GM21786 (cell line): Measurements from ENCODE around the gene RARG.
"Not testable (repeated sequence)": the region's sequence is repeated elsewhere in the genome, so short reads cannot be mapped to it uniquely, and the experiment has no call there.

Experiments
- ATAC-seq: cut with Tn5 transposase; IDR thresholded peaks from one replicate; pipeline ENCODE4 v1.9.1; 2021; ENCODE audit not compliant: unreplicated experiment

The RARG gene

DNA sequence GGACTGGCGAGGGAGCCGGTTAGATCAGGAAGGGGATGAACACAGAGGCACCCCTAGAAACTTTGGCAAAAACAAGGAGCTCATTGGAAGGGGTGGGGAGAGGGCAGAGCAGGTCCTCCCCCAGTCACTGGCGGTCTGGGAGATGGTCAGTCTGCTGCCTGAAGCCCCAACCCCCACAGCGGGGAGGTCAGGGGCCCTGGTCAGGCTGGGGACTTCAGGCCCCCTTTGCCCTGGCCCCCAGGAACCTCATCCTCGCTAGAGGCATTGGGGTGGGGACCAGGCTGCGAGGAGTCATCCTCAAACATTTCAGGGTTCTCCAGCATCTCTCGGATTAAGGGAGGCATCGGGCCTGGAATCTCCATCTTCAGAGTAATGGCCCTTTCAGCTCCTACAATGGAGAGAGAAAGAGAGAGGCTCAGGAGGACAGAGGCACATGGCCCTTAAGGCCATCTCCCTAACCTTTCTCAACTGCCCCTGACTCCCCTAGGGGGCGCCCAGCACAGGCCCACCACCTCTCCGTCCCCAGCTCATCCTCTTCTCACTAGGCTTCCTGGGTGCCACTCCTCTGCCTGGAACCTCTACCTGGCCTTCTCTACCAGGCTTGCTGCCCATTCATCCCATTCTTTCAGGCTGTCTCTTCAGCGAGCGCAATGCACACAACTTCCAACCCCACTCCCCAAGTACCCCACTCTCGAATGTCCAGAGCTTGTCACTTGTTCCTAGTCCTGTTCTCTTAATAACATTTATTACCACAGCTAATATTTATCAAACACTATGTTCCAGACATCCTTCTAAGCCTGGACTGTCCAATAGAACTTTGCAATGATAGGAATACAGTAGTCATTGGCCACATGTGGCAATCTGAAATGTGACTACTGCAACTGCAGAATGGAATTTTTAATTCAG, 20.3 kb downstream of the RARG start:
- no peak for ATAC-seq

DNA sequence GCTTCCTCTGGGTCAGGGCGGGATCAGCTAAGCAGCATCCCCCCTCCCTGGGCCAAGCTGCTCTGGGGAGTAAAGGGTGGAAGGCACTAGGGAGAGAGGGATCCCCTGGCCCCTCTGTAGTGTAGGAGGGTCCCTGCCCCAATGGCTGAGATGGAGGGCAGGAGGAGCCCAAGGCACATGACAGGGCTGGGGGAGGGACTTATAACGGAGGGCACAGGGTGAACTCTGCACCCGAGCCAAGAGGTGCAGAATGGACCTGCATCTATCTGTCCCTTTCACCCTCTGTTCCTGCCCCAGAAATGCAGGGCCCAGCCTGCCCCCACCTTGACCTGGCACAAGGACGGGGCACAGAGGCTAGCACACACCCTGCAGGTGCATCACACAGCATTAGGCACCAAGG, 21.2 kb downstream of the RARG start:
- no peak for ATAC-seq

GRCh38 chr12:53208877-53209463, 23.0 kb downstream of the RARG start:
- ATAC-seq, result no peak

GRCh38 chr12:53208435-53208834, 23.6 kb downstream of the RARG start:
- no peak for ATAC-seq

DNA sequence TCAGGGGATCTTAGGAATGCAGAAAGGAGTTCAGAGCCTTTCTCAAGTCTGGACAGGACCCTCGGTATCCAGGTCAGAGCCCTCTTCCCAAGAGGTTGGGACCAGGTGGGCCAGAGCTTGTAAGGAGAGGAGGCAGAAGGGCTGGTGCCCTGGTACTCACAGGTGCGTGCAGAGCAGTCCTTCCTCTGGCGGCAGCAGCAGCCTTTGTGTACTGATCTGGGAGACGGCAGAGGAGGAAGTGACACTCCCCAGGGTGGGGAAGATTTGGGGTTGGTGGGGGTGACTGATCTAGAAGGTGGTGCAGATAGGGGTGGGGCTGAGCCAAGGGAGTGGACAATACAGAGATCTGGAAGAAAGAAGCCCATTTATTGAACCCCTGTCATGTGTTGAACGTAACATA, 25.0 kb downstream of the RARG start, which contains the start of gene ITGB7:
ITGB7 (minus strand) TSS at position 210 of the 400 bp plus-strand sequence. CDS start 6,808 bp downstream, outside the sequence.
- peak; percentile 50 for ATAC-seq

DNA sequence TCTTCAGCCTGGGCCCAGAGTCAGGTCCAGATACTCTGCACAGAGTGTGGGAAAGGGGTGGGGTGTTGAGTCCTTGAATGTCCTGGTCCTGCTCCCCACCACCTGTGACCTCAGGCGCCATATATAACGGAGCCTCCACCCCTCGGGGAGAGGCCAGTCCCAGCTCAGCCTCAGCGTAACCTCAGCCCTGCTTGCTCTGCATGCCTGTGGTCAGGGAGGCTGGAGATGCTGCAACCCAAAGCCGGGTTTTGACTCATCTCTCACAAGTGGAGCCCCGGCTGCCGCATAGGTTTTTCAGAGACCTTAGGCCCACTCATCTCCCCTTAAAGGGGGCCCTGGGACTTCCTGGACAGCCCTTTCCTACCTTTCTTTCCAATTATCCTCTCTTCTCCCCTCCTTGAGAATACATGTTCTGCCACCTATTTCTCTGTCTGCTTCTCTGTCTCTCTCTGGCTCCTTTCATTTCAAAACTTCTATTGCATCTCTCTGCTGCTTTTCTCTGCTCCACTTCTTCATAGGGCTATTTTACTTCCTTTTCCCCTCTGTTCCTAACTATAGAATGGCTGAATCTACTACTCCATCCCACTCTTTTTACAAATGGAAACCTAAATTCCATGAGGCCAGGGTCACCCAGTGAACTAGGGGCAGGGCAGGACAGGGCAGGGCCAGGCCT, 26.1 kb downstream of the RARG start:
- ATAC-seq, result peak; percentile 53

DNA sequence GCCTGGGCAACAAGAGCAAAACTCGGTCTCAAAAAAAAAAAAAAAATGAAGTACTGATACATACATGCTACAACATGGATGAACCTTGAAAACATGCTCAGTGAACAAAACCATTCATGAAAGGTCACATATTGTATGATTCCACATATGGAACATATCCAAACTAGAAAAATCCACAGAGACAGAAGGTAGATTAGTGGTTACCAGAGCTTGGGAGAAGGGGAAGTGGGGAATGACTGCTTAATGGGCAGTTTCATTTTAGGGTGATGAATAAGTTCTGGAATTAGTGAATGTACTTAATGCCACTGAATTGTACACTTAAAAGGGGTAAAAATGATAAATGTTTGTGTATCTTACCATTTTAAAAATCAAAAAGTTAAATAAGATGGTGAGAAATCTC, 27.7 kb downstream of the RARG start:
- ATAC-seq, result no peak

- ATAC-seq, result not testable (repeated sequence)
These were observed 29.7 kb downstream of the RARG start for GRCh38 chr12:53202316-53202715.

GRCh38 chr12:53201639-53202038, 30.4 kb downstream of the RARG start:
- ATAC-seq, result no peak

GRCh38 chr12:53201177-53201541, 30.9 kb downstream of the RARG start:
- no peak for ATAC-seq

GRCh38 chr12:53200458-53201176, 31.4 kb downstream of the RARG start:
- ATAC-seq, result peak; percentile 55

DNA sequence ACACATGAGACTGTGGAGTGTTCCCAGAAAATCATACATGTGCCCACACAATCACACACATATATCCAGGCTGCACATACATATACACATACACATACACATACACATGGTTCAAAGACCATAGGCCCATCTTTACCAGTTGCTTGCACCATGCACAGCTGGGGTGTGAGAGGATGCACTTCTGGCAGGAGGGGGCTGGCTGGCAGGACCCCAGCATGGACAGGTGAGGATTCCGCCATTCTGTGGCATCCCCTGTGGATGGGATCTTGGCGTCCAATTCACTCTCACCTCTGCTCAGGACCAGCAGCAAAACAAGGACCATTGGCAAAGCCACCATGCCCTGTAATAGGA, 31.9 kb downstream of the RARG start:
- ATAC-seq, result no peak

DNA sequence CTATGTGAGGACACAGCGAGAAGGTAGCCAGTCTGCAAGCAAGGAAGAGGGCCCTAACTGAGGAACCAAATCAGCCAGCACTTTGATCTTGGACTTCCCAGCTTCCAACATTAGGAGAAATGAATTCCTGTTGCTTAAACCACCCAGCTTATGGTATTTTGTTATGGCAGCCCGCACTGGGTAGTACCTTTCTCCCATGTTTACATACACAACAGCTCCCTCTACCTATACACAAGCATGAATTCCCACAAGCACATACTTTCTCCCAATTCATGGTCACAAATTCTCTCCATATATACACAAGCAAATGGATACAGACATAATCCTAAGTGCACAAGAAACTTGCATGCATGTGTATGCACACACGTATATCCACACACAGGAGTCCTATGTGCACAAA, 32.3 kb downstream of the RARG start:
- no peak for ATAC-seq

GRCh38 chr12:53198486-53199110, 33.4 kb downstream of the RARG start:
- no peak for ATAC-seq

DNA sequence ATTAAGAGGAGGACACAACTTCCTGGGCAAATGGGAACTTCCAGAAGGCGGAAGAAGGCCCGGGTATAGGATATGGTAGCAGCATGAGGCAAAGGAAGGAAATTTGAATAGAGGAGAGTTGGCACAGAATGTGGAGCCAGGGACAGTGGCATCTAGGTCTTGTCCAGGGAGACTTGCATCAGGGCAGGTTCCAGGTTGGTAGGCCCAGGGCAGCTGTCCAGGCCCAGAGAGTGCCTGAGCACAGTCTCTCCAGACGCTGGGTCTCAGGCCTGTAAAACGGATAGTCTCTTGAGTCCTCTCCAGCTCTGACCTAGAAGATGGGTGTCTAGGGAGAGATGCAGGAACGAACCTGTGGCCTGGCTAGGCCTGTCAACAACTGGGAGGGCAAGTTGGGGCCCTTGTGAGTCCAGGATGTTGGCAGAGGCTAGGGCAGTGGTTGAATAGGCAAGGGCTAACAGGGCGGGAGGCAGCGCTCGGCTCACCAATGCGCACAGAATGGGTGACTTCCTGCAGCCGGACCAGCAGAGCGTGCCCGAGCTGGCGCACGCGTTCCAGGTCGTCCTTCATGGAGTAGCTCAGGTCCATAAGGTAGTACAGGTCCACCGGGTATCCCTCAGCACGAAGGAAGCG, 34.9 kb downstream of the RARG start:
- no peak for ATAC-seq

DNA sequence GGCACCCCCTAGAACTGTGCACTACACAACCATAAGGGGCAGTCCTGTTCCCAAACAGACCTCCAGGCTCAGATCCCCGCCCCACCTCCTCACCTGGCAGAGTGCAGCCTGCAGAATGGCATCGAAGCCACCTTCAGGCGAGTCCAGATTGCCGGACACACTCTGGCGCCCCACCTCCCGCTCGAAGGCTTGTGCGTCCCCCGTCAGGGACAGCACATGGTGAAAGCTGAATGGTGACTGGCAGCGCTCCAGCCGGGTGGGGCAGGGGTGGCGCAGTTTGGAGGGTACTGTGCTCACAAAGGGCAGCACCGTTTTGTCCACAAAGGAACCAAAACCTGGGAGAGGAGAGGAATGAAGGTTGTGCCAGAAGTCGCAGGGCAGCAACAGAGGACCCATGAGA, 35.5 kb downstream of the RARG start:
- ATAC-seq, result no peak

GRCh38 chr12:53195516-53196420, 36.2 kb downstream of the RARG start:
- ATAC-seq, result no peak

DNA sequence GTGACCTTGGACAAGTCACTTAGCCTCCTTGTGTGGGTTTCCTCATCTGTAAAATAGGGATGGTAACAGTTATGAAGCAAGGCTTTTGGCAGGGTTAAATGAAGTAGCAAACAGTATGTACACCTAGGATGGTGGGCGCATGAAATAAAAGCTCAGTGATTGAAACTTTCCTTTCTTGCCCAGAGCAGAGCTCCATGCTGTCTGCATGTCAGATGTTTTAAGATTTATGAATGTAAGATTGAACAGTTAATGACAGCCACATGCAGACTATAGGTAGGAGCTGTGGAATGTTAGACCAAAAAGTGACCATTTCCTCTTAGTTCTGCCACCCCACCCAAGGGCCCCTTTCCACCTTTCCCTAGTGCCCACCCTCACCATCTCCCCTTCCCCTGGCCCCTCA, 37.0 kb downstream of the RARG start:
- no peak for ATAC-seq

DNA sequence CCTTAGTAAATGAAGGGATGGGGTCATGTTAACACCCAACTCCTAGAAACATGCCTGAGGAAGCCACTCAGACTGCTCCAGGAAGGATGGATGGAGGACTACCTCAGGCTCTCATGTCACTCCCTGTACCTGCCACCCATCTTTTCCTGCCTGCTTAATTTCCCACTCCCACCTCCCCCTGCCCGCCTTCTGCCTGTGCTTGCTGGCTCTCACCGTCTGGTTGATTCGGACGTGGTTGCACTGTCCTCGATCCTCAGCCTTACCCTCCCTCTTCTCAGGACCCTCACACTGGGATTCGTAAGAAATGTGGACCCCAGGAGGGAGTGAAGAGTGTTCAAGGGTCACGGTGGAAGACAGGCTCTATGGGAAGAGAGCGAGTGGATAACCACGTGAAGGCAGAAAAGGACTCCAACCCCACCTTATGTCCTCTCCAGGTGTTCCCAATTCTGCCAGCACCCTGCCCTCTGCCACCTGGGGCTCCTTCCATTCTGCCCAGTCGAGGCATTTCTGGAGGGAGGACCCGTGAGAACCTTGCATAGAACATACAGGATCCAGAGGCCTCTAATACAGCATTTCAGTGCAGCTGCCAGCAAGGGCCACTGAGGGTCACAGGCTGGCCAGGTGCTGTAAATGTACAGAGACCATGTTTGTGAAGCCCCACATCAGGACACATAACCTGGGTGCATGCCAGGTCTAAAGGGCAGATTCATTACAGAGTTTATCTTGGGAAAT, 37.9 kb downstream of the RARG start:
- ATAC-seq, result no peak
